HG02642 (cell line): ENCODE results near the gene SERPINE2.

Experiments used
- ATAC-seq: cut with Tn5 transposase; IDR thresholded peaks from one replicate; pipeline ENCODE4 v1.9.1; 2021; ENCODE audit warnings: mild to moderate bottlenecking; ENCODE audit not compliant: unreplicated experiment, poor library complexity

Gene SERPINE2

GRCh38 chr2:223947711-223948205 is 91.3 kb downstream of the SERPINE2 start:
- ATAC-seq = no peak

GRCh38 chr2:223945755-223946154 is 93.3 kb downstream of the SERPINE2 start:
- ATAC-seq = no peak

- peak; percentile 83 for ATAC-seq
These were observed 94.2 kb downstream of the SERPINE2 start, which contains the start of gene WDFY1 for GRCh38 chr2:223944703-223945531. WDFY1 (minus strand) TSS chr2:223945335; CDS start chr2:223945284, 51 bp downstream.

GRCh38 chr2:223944166-223944702 is 94.9 kb downstream of the SERPINE2 start:
- ATAC-seq = peak; percentile 29

GRCh38 chr2:223943561-223944008 is 95.5 kb downstream of the SERPINE2 start:
- ATAC-seq = no peak

GRCh38 chr2:223943135-223943534 is 96.0 kb downstream of the SERPINE2 start:
- no peak for ATAC-seq

GRCh38 chr2:223941579-223942277 is 97.4 kb downstream of the SERPINE2 start:
- peak; percentile 56 for ATAC-seq

GRCh38 chr2:223939438-223939837 is 99.6 kb downstream of the SERPINE2 start:
- peak; percentile 31 for ATAC-seq

- no peak for ATAC-seq
These were observed 101.6 kb downstream of the SERPINE2 start for GRCh38 chr2:223937535-223937934.

GRCh38 chr2:223936862-223937326 is 102.2 kb downstream of the SERPINE2 start:
- ATAC-seq = no peak

GRCh38 chr2:223935459-223936125 is 103.5 kb downstream of the SERPINE2 start:
- ATAC-seq = no peak

GRCh38 chr2:223934870-223935269 is 104.2 kb downstream of the SERPINE2 start:
- no peak for ATAC-seq

GRCh38 chr2:223932816-223933800 is 106.0 kb downstream of the SERPINE2 start:
- ATAC-seq = no peak

- no peak for ATAC-seq
These were observed 108.7 kb downstream of the SERPINE2 start for GRCh38 chr2:223930103-223930976.

- no peak for ATAC-seq
These were observed 109.4 kb downstream of the SERPINE2 start for GRCh38 chr2:223929571-223930102.

- no peak for ATAC-seq
These were observed 110.7 kb downstream of the SERPINE2 start for GRCh38 chr2:223928113-223929006.

GRCh38 chr2:223925106-223925505 is 114.0 kb downstream of the SERPINE2 start:
- no peak for ATAC-seq
